ENCODE measurements around the gene SERPINC1. TPM values are rescaled to one million over a fixed set of nuclear protein-coding genes. Genes with fewer than 3 reads are reported as not detected.
A peak's percentile ranks its signal among the peaks of the same experiment; 100 is the strongest.

SERPINC1 gene
- total and polyA plus RNA-seq, 10 of the 15 experiments (the other 5 are each of a cell fraction or from before 2014, with no cell fraction given), result 0.11 to 0.44 TPM; not detected in 8

GRCh38 chr1:173868266-173869020 lies 48.7 kb downstream of the SERPINC1 start, which contains the start of gene ZBTB37 (continued):
- TF ChIP-seq IRF3 (IDR thresholded peaks at IDR 0.05), result no peak
- no peak for TF ChIP-seq ZZZ3 (IDR thresholded peaks at IDR 0.05; ENCODE audit: control insufficient read depth, insufficient read length, low read depth)
- TF ChIP-seq, protein P1, sequence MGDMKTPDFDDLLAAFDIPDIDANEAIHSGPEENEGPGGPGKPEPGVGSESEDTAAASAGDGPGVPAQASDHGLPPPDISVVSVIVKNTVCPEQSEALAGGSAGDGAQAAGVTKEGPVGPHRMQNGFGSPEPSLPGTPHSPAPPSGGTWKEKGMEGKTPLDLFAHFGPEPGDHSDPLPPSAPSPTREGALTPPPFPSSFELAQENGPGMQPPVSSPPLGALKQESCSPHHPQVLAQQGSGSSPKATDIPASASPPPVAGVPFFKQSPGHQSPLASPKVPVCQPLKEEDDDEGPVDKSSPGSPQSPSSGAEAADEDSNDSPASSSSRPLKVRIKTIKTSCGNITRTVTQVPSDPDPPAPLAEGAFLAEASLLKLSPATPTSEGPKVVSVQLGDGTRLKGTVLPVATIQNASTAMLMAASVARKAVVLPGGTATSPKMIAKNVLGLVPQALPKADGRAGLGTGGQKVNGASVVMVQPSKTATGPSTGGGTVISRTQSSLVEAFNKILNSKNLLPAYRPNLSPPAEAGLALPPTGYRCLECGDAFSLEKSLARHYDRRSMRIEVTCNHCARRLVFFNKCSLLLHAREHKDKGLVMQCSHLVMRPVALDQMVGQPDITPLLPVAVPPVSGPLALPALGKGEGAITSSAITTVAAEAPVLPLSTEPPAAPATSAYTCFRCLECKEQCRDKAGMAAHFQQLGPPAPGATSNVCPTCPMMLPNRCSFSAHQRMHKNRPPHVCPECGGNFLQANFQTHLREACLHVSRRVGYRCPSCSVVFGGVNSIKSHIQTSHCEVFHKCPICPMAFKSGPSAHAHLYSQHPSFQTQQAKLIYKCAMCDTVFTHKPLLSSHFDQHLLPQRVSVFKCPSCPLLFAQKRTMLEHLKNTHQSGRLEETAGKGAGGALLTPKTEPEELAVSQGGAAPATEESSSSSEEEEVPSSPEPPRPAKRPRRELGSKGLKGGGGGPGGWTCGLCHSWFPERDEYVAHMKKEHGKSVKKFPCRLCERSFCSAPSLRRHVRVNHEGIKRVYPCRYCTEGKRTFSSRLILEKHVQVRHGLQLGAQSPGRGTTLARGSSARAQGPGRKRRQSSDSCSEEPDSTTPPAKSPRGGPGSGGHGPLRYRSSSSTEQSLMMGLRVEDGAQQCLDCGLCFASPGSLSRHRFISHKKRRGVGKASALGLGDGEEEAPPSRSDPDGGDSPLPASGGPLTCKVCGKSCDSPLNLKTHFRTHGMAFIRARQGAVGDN (IDR thresholded peaks at IDR 0.05), result no peak
- peak; percentile 93 for TF ChIP-seq NR2C1 (IDR thresholded peaks at IDR 0.05)
- peak; percentile 78; the same call in 1 of the 2 replicates for TF ChIP-seq GATAD2B (conservative IDR thresholded peaks at IDR 0.05; ENCODE audit: low read depth)
- TF ChIP-seq FOXK2 (IDR thresholded peaks at IDR 0.05), result no peak
- TF ChIP-seq, protein P2, sequence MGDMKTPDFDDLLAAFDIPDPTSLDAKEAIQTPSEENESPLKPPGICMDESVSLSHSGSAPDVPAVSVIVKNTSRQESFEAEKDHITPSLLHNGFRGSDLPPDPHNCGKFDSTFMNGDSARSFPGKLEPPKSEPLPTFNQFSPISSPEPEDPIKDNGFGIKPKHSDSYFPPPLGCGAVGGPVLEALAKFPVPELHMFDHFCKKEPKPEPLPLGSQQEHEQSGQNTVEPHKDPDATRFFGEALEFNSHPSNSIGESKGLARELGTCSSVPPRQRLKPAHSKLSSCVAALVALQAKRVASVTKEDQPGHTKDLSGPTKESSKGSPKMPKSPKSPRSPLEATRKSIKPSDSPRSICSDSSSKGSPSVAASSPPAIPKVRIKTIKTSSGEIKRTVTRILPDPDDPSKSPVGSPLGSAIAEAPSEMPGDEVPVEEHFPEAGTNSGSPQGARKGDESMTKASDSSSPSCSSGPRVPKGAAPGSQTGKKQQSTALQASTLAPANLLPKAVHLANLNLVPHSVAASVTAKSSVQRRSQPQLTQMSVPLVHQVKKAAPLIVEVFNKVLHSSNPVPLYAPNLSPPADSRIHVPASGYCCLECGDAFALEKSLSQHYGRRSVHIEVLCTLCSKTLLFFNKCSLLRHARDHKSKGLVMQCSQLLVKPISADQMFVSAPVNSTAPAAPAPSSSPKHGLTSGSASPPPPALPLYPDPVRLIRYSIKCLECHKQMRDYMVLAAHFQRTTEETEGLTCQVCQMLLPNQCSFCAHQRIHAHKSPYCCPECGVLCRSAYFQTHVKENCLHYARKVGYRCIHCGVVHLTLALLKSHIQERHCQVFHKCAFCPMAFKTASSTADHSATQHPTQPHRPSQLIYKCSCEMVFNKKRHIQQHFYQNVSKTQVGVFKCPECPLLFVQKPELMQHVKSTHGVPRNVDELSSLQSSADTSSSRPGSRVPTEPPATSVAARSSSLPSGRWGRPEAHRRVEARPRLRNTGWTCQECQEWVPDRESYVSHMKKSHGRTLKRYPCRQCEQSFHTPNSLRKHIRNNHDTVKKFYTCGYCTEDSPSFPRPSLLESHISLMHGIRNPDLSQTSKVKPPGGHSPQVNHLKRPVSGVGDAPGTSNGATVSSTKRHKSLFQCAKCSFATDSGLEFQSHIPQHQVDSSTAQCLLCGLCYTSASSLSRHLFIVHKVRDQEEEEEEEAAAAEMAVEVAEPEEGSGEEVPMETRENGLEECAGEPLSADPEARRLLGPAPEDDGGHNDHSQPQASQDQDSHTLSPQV (IDR thresholded peaks at IDR 0.05), result no peak
- TF ChIP-seq SMARCA5 (IDR thresholded peaks at IDR 0.05), result no peak; the same call in 1 of the 2 replicates
- no peak for TF ChIP-seq SRF (IDR thresholded peaks at IDR 0.05; ENCODE audit: low read depth in 2 of 2, low read length in 2 of 2)
- no peak for TF ChIP-seq RELA (IDR thresholded peaks at IDR 0.05; ENCODE audit: borderline replicate concordance, partially characterized antibody)
- peak; percentile 36; the same call in 1 of the 2 replicates for TF ChIP-seq RELB (IDR thresholded peaks at IDR 0.05; ENCODE audit: low read depth)
- TF ChIP-seq NBN (IDR thresholded peaks at IDR 0.05), result no peak
- TF ChIP-seq SMAD5 (IDR thresholded peaks at IDR 0.05; ENCODE audit: low read depth), result no peak
- 0 out of 2 replicates have a peak, but pooled peaks have one; percentile 6 for TF ChIP-seq HCFC1 (IDR thresholded peaks at IDR 0.05; ENCODE audit: low read length)
- TF ChIP-seq NR2F1 (conservative IDR thresholded peaks at IDR 0.05), result peak; percentile 96
- peak; percentile 91 for TF ChIP-seq MEF2B (IDR thresholded peaks at IDR 0.05; ENCODE audit: partially characterized antibody, poor library complexity, severe bottlenecking)
- TF ChIP-seq KLF5 (IDR thresholded peaks at IDR 0.05; ENCODE audit: partially characterized antibody), result no peak
- no peak for TF ChIP-seq SUPT20H (IDR thresholded peaks at IDR 0.05; ENCODE audit: borderline replicate concordance, control insufficient read depth, low read depth, low read length)
- TF ChIP-seq KDM1A (IDR thresholded peaks at IDR 0.05; ENCODE audit: borderline replicate concordance), result 0 out of 2 replicates have a peak, but pooled peaks have one; percentile 37
- TF ChIP-seq PAX5 (IDR thresholded peaks at IDR 0.05; ENCODE audit: borderline replicate concordance, low read depth, low read length), result peak; percentile 68; the same call in 1 of the 2 replicates

All from GM12878 (cell line).